NCI-H1436 treated with DMSO at 0.1 percent for 48 hours (cell line): ENCODE measurements around the gene REV1.

Source experiments
- DNase-seq: peaks from one replicate; lab custom pipeline; 2025; lab: John Stamatoyannopoulos, UW

Gene REV1

GRCh38 chr2:99448556-99448955, 41.3 kb downstream of the REV1 start:
- DNase-seq: no peak

GRCh38 chr2:99445065-99445464, 44.8 kb downstream of the REV1 start:
- no peak for DNase-seq

GRCh38 chr2:99444222-99444621, 45.6 kb downstream of the REV1 start:
- no peak for DNase-seq

DNA sequence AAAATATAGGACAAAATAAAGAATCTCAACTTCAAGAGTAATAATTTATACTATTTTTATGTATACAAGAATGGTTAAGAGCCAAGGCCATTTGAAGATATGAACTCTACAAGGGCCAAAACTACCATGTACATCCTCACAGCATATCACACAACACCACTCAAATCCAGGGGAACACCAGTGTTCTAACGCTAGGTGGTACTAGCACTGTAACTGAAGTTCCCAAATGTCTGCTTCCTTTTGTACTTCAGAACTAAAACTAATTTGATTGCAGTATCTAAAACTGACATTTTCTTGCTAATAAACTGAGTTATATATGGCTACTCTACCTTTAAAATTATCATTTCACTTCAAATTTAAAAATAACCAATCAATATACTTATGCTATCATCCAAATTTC, 47.0 kb downstream of the REV1 start:
- DNase-seq: no peak

GRCh38 chr2:99439971-99440505, 49.8 kb downstream of the REV1 start:
- no peak for DNase-seq

GRCh38 chr2:99436874-99437273, 52.9 kb downstream of the REV1 start:
- no peak for DNase-seq

DNA sequence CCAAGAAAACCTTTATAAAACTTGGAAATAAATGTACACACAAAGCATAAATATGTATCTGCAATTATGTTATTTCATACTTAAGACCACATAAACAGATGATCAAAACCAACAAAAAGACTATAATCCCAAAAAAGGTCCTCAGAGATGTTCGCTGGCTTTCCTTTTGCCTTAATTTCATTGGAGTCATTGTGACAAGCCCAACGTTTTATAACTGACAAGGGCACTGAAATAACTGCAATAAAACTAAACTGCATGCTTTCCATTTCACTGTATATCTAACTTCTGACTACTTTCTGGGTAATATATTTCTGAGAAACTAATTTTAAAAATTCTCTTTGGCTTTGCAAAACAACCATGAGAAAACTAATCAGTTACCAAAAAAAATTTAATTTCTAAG, 56.5 kb downstream of the REV1 start:
- no peak for DNase-seq

DNA sequence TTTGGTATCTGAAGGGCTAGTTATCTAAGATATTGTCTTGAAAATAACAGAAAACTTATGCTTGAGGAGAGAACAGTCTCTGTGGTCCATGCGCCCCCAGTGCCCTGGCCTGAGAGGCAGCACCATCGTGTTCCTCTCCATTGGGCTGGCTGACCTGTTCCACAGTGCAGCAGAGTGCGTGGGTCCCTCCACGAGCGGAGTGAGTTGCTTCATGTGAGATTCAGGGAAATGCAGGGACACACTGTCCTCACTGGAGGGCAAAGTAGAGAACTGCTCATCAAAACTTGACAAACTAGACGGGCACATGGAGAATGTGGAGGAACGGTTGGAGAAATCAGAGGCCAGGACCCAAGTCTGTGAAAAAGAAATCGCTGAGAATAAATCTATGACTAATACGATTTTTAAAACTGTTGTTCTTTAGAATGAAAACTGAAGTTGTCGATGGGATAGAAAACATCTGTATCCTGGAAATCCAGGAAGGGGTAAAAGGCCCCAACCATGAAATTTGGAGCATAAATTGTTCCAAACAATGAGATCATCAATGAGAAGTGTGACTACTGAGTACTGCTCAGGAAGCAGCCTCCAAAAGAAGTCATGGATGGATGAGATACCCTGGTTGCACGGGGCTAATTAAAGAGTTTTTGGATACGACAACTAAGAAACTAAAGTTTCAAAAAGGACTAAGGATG, 58.1 kb downstream of the REV1 start:
- DNase-seq: no peak

GRCh38 chr2:99430614-99431291, 59.1 kb downstream of the REV1 start:
- DNase-seq: no peak

- DNase-seq: no peak
Observed at GRCh38 chr2:99425022-99425421, 64.8 kb downstream of the REV1 start.

DNA sequence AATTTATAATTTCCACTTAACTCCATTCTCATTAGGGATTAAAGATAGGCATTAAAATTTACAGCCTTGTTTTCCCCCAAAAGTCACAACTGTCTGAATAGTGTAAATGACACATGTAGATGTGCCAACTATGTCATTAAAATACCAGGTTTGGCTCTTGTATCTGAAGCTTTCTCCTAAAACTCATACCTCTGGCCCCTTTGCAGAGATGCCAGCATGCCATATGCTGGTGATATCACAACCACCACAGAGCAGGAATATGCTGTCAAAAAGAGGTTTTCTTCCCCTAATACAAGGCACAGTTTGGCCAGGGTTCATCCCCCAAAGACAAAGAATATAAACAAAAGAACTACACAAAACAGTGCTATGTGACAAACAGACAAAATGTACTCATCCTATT, 65.4 kb downstream of the REV1 start:
- DNase-seq: no peak

GRCh38 chr2:99422599-99422998, 67.2 kb downstream of the REV1 start:
- no peak for DNase-seq

- DNase-seq: no peak
Observed at GRCh38 chr2:99421469-99421868, 68.3 kb downstream of the REV1 start.

GRCh38 chr2:99420751-99421299, 69.0 kb downstream of the REV1 start:
- DNase-seq: no peak

GRCh38 chr2:99420031-99420430, 69.8 kb downstream of the REV1 start:
- DNase-seq: no peak

GRCh38 chr2:99417396-99417795, 72.4 kb downstream of the REV1 start:
- DNase-seq: no peak

GRCh38 chr2:99414566-99414965, 75.3 kb downstream of the REV1 start:
- no peak for DNase-seq

- DNase-seq: no peak
Observed at GRCh38 chr2:99410276-99410675, 79.5 kb downstream of the REV1 start.

GRCh38 chr2:99406137-99406536, 83.7 kb downstream of the REV1 start:
- no peak for DNase-seq

- no peak for DNase-seq
Observed at GRCh38 chr2:99404797-99405669, 84.8 kb downstream of the REV1 start.

DNA sequence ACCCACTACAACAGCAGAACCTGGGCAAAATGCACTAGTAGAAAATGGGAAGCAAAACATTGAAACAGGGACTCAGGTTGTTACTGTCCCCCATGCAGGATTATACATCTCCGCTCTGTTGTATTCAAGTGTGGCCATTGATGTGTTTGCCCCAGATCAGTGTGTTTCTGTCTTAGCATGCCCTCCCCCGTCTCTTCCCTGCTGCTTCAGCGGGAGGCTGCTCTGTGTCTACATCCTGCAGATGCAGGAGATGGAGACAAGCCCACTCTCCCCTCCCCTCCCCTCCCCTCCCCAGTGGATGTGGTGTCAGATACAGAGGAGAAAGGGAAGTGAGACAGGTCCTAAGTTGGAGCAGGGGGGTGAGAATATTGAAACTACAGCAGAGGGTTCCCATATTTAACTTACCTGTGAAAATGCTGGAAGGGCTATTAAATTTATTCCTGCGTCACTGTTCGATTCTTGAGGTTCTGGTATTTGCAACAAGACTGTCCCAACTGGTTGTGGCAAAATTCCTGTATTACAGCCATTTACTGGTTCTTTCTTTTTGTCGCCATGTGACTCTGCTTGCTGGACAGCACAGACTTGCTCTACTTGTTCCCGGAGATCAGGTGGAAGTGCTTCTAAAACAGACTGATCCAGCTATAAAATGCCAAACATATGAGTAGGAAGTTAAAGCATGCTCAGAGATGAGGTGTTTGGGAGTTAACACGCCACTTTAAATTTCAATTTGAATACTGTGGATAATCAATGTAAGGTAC, 85.6 kb downstream of the REV1 start:
- DNase-seq: no peak

DNA sequence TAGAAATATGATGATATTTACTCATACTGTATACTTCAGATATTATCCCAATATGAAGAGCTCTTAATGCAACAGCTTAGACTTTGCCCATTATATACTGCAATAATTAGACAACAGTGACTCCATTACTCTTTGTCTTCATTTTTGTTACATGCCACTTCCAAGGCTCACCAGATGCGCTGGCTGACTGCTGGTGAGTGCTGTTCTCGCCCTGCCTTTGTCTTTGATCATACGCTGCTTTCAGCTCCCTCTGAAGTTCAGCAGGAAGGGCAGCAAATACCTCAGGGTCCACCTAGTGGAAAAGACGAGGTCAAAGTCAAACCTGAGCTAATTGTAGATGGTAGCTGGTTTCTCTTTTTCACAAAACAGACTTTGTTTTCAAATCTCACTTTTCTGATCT, 86.3 kb downstream of the REV1 start:
- DNase-seq: no peak
